Neuronal stem cell (in vitro differentiated cells): Measurements from ENCODE around the gene ZFHX3.
A peak's percentile ranks its signal among the peaks of the same experiment; 100 is the strongest.
"Not testable (repeated sequence)": the region's sequence is repeated elsewhere in the genome, so short reads cannot be mapped to it uniquely, and the experiment has no call there.

Experiments
- DNase-seq: peaks from one replicate; pipeline ENCODE4 v3.0.0-alpha.2; 2013; ENCODE audit warnings: low spot score
- H2AFZ ChIP-seq: one replicate; pipeline ENCODE4 v1.6.1; 2013; ENCODE audit warnings: mild to moderate bottlenecking, low read length, inconsistent platforms
- H2AK5ac ChIP-seq: 2 replicates; pipeline ENCODE4 v1.6.1; 2013; ENCODE audit warnings: low read depth, mild to moderate bottlenecking, inconsistent platforms, low read length, moderate library complexity, mixed read lengths
- H2BK120ac ChIP-seq: 2 replicates; pipeline ENCODE4 v1.6.1; 2013; ENCODE audit warnings: low read depth, mild to moderate bottlenecking, inconsistent platforms, low read length, moderate library complexity, mixed read lengths
- H2BK12ac ChIP-seq: one replicate; pipeline ENCODE4 v1.6.1; 2013; ENCODE audit warnings: low read length, inconsistent platforms
- H2BK15ac ChIP-seq: 2 replicates; pipeline ENCODE4 v1.6.1; 2013; ENCODE audit warnings: mild to moderate bottlenecking, low read length, inconsistent platforms, mixed read lengths
- H2BK5ac ChIP-seq: one replicate; pipeline ENCODE4 v1.6.1; 2013; ENCODE audit warnings: inconsistent platforms, mild to moderate bottlenecking, low read length, moderate library complexity
- H3K14ac ChIP-seq: one replicate; pipeline ENCODE4 v1.6.1; 2013; ENCODE audit warnings: low read length, inconsistent platforms
- H3K18ac ChIP-seq: 2 replicates; pipeline ENCODE4 v1.6.1; 2013; ENCODE audit warnings: low read length, inconsistent platforms
- H3K23ac ChIP-seq: 2 replicates; pipeline ENCODE4 v1.6.1; 2013; ENCODE audit warnings: low read depth, mild to moderate bottlenecking, mixed read lengths, low read length, inconsistent platforms; ENCODE audit not compliant: poor library complexity
- H3K27ac ChIP-seq: replicated peaks from 3 replicates; pipeline ENCODE4 v1.5.1; 2013; ENCODE audit warnings: low read length, inconsistent platforms
- H3K27me3 ChIP-seq, 3 experiments: 2 replicates each; pipeline ENCODE4 v1.6.1; 2013; ENCODE audit warnings: low read length in 3 of 3, mild to moderate bottlenecking in 2 of 3, inconsistent platforms in 1 of 3, low read depth in 1 of 3, mixed read lengths in 1 of 3, moderate library complexity in 1 of 3; ENCODE audit not compliant: control insufficient read depth in 3 of 3, insufficient read depth in 3 of 3
- H3K36me3 ChIP-seq, 2 donors: replicated peaks in 1 of 2; 2 replicates each; pipeline ENCODE4 v1.6.1; 2013; ENCODE audit warnings: low read length in 2 of 2; ENCODE audit not compliant: control insufficient read depth in 2 of 2, insufficient read depth in 2 of 2
- H3K4ac ChIP-seq: 2 replicates; pipeline ENCODE4 v1.6.1; 2013; ENCODE audit warnings: inconsistent platforms, mild to moderate bottlenecking, low read length, moderate library complexity
- H3K4me1 ChIP-seq, 2 donors: 1 replicate in 1 of 2; 2 replicates in 1 of 2; pipeline ENCODE4 v1.6.1; 2013; ENCODE audit warnings: low read length in 2 of 2, low read depth in 1 of 2; ENCODE audit not compliant: control insufficient read depth in 2 of 2, insufficient read depth in 1 of 2
- H3K4me2 ChIP-seq: one replicate; pipeline ENCODE4 v1.6.1; 2013; ENCODE audit warnings: mild to moderate bottlenecking, low read length, inconsistent platforms; ENCODE audit not compliant: insufficient read depth, poor library complexity, severe bottlenecking
- H3K4me3 ChIP-seq, 2 donors: 2 replicates each; pipeline ENCODE4 v1.5.1; 2013; ENCODE audit warnings: low read length in 2 of 2, mild to moderate bottlenecking in 2 of 2, inconsistent platforms in 1 of 2, moderate library complexity in 1 of 2
- H3K79me1 ChIP-seq: one replicate; pipeline ENCODE4 v1.6.1; 2013; ENCODE audit warnings: low read depth, mild to moderate bottlenecking, inconsistent platforms, low read length, moderate library complexity
- H3K9ac ChIP-seq: one replicate; pipeline ENCODE4 v1.6.1; 2013; ENCODE audit warnings: mild to moderate bottlenecking, low read depth, low read length, inconsistent platforms; ENCODE audit not compliant: poor library complexity
- H3K9me3 ChIP-seq, 2 donors: replicated peaks in 1 of 2; 2 replicates each; pipeline versions ENCODE3 to v1.6.1; 2013; ENCODE audit warnings: low read length in 2 of 2, mild to moderate bottlenecking in 2 of 2, inconsistent platforms in 1 of 2, low read depth in 1 of 2, mixed read lengths in 1 of 2, moderate library complexity in 1 of 2; ENCODE audit not compliant: control insufficient read depth in 2 of 2, insufficient read depth in 1 of 2
- H4K8ac ChIP-seq: one replicate; pipeline ENCODE4 v1.6.1; 2013; ENCODE audit warnings: low read depth, mild to moderate bottlenecking, inconsistent platforms, low read length, moderate library complexity
- H4K91ac ChIP-seq: one replicate; pipeline ENCODE4 v1.6.1; 2013; ENCODE audit warnings: low read length, low read depth, mild to moderate bottlenecking, inconsistent platforms; ENCODE audit not compliant: poor library complexity
- WGBS, 2 donors: extraction: QIAGEN DNeasy Blood & Tissue Kit; methylation state at CpG; one replicate each; pipeline ENCODE4 v1.1.7; 2013; ENCODE audit warnings: missing lambda C conversion rate in 2 of 2, mixed read lengths in 1 of 2; ENCODE audit not compliant: insufficient read length in 2 of 2, insufficient replicate concordance in 1 of 2; ENCODE audit errors: extremely low coverage in 2 of 2; 5-methylcytosine and 5-hydroxymethylcytosine counted together

ZFHX3 gene

GRCh38 chr16:73089420-73089819, 41.5 kb upstream of the ZFHX3 start:
- Histone ChIP-seq H3K4me2 (no peak overlapping the region), H2BK5ac (no peak overlapping the region), H2BK12ac (no peak overlapping the region), H3K23ac (no peak overlapping the region), H3K36me3 (no peaks in the 10 kb centered on the region), H3K4me1 (peaks cover 1 to 6% of the 10 kb centered on the region in 2 donors), H4K91ac (no peak overlapping the region), H2AFZ (no peak overlapping the region), H3K4ac (no peak overlapping the region), H3K79me1 (no peaks in the 10 kb centered on the region), H3K9me3 (peaks cover 0 to 11% of the 10 kb centered on the region in 2 donors), H2AK5ac (peak overlapping the region; percentile 8), H4K8ac (no peak overlapping the region), H3K18ac (no peak overlapping the region), H3K27me3 (no peaks in the 10 kb centered on the region), H3K4me3 (no peak overlapping the region), H3K9ac (no peak overlapping the region), H2BK15ac (no peak overlapping the region), H3K27ac (no peak overlapping the region), H2BK120ac (no peak overlapping the region), H3K14ac (no peak overlapping the region)
- no peak for DNase-seq
- no CpG with 5 or more reads among the region's 3 CpGs for WGBS, 2 donors

- H3K27me3 ChIP-seq, result no peaks in the 10 kb centered on the region
- no peak overlapping the region for H2BK15ac ChIP-seq
- H3K4me2 ChIP-seq, result no peak overlapping the region
- no peaks in the 10 kb centered on the region for H3K9me3 ChIP-seq
- H3K18ac ChIP-seq, result no peak overlapping the region
- no peak overlapping the region for H4K91ac ChIP-seq
- H3K9ac ChIP-seq, result no peak overlapping the region
- H3K27ac ChIP-seq, result no peak overlapping the region
- no peak overlapping the region for H3K4ac ChIP-seq
- no peak overlapping the region for H2AK5ac ChIP-seq
- H2BK12ac ChIP-seq, result no peak overlapping the region
- no peak overlapping the region for H2BK120ac ChIP-seq
- H3K79me1 ChIP-seq, result no peaks in the 10 kb centered on the region
- H4K8ac ChIP-seq, result no peak overlapping the region
- H3K4me3 ChIP-seq, result no peak overlapping the region
- H3K36me3 ChIP-seq, result no peaks in the 10 kb centered on the region
- H2AFZ ChIP-seq, result no peak overlapping the region
- WGBS, 2 donors, result no CpG with 5 or more reads among the region's 4 CpGs
- DNase-seq, result no peak
- no peaks in the 10 kb centered on the region for H3K4me1 ChIP-seq
- H3K14ac ChIP-seq, result no peak overlapping the region
- H3K23ac ChIP-seq, result no peak overlapping the region
- no peak overlapping the region for H2BK5ac ChIP-seq
Measured at GRCh38 chr16:73086108-73086507, 38.2 kb upstream of the ZFHX3 start.

- no peak overlapping the region for H4K91ac ChIP-seq
- no peak overlapping the region for H3K4ac ChIP-seq
- H3K18ac ChIP-seq, result no peak overlapping the region
- no peak overlapping the region for H3K4me2 ChIP-seq
- no peak overlapping the region for H2BK120ac ChIP-seq
- no peak overlapping the region for H3K23ac ChIP-seq
- no peak overlapping the region for H3K14ac ChIP-seq
- H3K9me3 ChIP-seq, result no peaks in the 10 kb centered on the region
- H2BK5ac ChIP-seq, result no peak overlapping the region
- H2BK12ac ChIP-seq, result no peak overlapping the region
- no peak for DNase-seq
- no peak overlapping the region for H2AFZ ChIP-seq
- H3K27ac ChIP-seq, result no peak overlapping the region
- H2AK5ac ChIP-seq, result no peak overlapping the region
- no CpG with 5 or more reads among the region's 3 CpGs for WGBS, 2 donors
- H3K4me3 ChIP-seq, result no peak overlapping the region
- no peaks in the 10 kb centered on the region for H3K27me3 ChIP-seq
- H3K4me1 ChIP-seq, result no peaks in the 10 kb centered on the region
- H4K8ac ChIP-seq, result no peak overlapping the region
- no peak overlapping the region for H3K9ac ChIP-seq
- no peaks in the 10 kb centered on the region for H3K36me3 ChIP-seq
- no peak overlapping the region for H2BK15ac ChIP-seq
- no peaks in the 10 kb centered on the region for H3K79me1 ChIP-seq
Measured at GRCh38 chr16:73083271-73083670, 35.3 kb upstream of the ZFHX3 start.

DNA sequence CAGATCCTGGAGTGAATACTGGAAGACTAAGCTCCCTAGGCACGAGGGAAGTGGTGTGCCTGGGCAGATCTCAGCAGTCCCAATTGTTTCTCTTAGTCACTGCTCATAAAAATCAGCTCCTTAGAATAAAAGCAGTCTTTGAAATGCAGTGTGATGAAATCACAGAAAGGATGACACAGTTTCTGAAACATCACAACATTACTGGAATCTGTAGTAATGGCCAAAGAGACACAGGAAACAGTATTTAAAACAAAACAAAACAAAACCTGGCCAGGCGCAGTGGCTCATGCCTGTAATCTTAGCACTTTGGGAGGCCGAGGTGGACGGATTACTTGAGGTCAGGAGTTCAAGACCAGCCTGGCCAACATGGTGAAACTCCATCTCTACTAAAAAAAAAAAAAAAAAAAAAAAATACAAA, 34.7 kb upstream of the ZFHX3 start:
- not testable (repeated sequence) for H3K27me3 ChIP-seq, H3K14ac ChIP-seq, H3K4me1 ChIP-seq, H3K4ac ChIP-seq, H3K18ac ChIP-seq, H3K4me3 ChIP-seq, H3K9me3 ChIP-seq, H2BK120ac ChIP-seq, H2BK5ac ChIP-seq, H2BK15ac ChIP-seq, H4K8ac ChIP-seq, H3K9ac ChIP-seq, H2AFZ ChIP-seq, H3K27ac ChIP-seq, H3K79me1 ChIP-seq, H4K91ac ChIP-seq, H3K4me2 ChIP-seq, H2AK5ac ChIP-seq, H2BK12ac ChIP-seq, H3K36me3 ChIP-seq, DNase-seq, H3K23ac ChIP-seq
- no CpG with 5 or more reads among the region's 4 CpGs for WGBS, 2 donors
